ENCODE measurements around the gene RAB3C. TPM values are rescaled to one million over a fixed set of nuclear protein-coding genes. Genes with fewer than 3 reads are reported as not detected.

RAB3C gene
- total RNA-seq, 1 donor from 2014 or later, result 3.8 TPM

DNA sequence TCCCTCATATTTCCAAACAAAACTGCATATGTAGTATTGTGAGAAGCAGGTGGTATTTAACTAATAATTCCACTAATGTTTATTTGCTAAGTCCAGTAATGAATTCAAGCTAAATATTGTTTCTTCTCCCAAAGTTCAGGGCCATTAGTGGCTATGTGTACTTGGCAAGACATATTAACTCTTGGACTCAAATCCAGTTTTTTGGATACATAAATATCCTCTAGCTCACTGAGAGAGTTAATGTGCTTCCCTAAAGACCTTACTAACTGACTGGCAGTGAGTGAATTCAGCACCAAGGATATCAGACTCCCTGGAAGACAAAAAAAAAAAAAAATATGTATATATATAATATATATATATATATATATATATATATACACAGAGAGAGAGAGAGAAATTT, 214.1 kb downstream of the RAB3C start:
- H3K36me3 ChIP-seq, result no peaks in the 10 kb centered on the region
- H3K79me2 ChIP-seq (ENCODE audit: low read depth), result no peaks in the 10 kb centered on the region
- no peak overlapping the region for H3K4me2 ChIP-seq
- H3K27ac ChIP-seq, result no peak overlapping the region
- Mint-ChIP-seq H3K27ac (no peak overlapping the region), H3K36me3 (no peaks in the 10 kb centered on the region), H3K27me3 (ENCODE audit: insufficient read depth, low read depth) (no peaks in the 10 kb centered on the region), H3K4me3 (no peak overlapping the region), H3K9me3 (no peaks in the 10 kb centered on the region), H3K4me1 (peaks cover 32% of the 10 kb centered on the region)
- H3K27me3 ChIP-seq, result no peaks in the 10 kb centered on the region
- H3K4me1 ChIP-seq, result no peaks in the 10 kb centered on the region
- no peak overlapping the region for H2AFZ ChIP-seq (replicated peaks)
- H3K9me3 ChIP-seq (ENCODE audit: low read depth), result no peaks in the 10 kb centered on the region
- no peaks in the 10 kb centered on the region for H4K20me1 ChIP-seq (ENCODE audit: low read depth)
- no peak for DNase-seq (ENCODE audit: low spot score)
- H3F3A ChIP-seq (ENCODE audit: low read depth), result no peaks in the 10 kb centered on the region
- H3K9ac ChIP-seq, result no peak overlapping the region
- TF ChIP-seq, protein P1, sequence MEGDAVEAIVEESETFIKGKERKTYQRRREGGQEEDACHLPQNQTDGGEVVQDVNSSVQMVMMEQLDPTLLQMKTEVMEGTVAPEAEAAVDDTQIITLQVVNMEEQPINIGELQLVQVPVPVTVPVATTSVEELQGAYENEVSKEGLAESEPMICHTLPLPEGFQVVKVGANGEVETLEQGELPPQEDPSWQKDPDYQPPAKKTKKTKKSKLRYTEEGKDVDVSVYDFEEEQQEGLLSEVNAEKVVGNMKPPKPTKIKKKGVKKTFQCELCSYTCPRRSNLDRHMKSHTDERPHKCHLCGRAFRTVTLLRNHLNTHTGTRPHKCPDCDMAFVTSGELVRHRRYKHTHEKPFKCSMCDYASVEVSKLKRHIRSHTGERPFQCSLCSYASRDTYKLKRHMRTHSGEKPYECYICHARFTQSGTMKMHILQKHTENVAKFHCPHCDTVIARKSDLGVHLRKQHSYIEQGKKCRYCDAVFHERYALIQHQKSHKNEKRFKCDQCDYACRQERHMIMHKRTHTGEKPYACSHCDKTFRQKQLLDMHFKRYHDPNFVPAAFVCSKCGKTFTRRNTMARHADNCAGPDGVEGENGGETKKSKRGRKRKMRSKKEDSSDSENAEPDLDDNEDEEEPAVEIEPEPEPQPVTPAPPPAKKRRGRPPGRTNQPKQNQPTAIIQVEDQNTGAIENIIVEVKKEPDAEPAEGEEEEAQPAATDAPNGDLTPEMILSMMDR (IDR thresholded peaks at IDR 0.05), result no peak
- TF ChIP-seq EZH2phosphoT487 (IDR thresholded peaks at IDR 0.05) (no peak), EZH2 (IDR thresholded peaks at IDR 0.05) (no peak)
- no peak overlapping the region for H3K4me3 ChIP-seq

GRCh38 chr5:58800356-58800755, 217.5 kb downstream of the RAB3C start:
- no peak overlapping the region for H3K4me3 ChIP-seq
- H3K79me2 ChIP-seq (ENCODE audit: low read depth), result no peaks in the 10 kb centered on the region
- Mint-ChIP-seq H3K27ac (no peak overlapping the region), H3K36me3 (no peaks in the 10 kb centered on the region), H3K4me1 (peaks cover 43% of the 10 kb centered on the region), H3K27me3 (ENCODE audit: insufficient read depth, low read depth) (no peaks in the 10 kb centered on the region), H3K4me3 (no peak overlapping the region), H3K9me3 (no peaks in the 10 kb centered on the region)
- H3K9ac ChIP-seq, result no peak overlapping the region
- no peaks in the 10 kb centered on the region for H4K20me1 ChIP-seq (ENCODE audit: low read depth)
- no peak overlapping the region for H3K27ac ChIP-seq
- peaks cover 5% of the 10 kb centered on the region for H3K4me1 ChIP-seq
- no peaks in the 10 kb centered on the region for H3F3A ChIP-seq (ENCODE audit: low read depth)
- no peak overlapping the region for H2AFZ ChIP-seq (replicated peaks)
- no peak for DNase-seq (ENCODE audit: low spot score)
- no peaks in the 10 kb centered on the region for H3K36me3 ChIP-seq
- no peaks in the 10 kb centered on the region for H3K27me3 ChIP-seq
- no peak overlapping the region for H3K4me2 ChIP-seq
- TF ChIP-seq EZH2phosphoT487 (IDR thresholded peaks at IDR 0.05) (no peak), EZH2 (IDR thresholded peaks at IDR 0.05) (no peak)
- TF ChIP-seq, protein P1 (IDR thresholded peaks at IDR 0.05), result no peak
- H3K9me3 ChIP-seq (ENCODE audit: low read depth), result no peaks in the 10 kb centered on the region

DNA sequence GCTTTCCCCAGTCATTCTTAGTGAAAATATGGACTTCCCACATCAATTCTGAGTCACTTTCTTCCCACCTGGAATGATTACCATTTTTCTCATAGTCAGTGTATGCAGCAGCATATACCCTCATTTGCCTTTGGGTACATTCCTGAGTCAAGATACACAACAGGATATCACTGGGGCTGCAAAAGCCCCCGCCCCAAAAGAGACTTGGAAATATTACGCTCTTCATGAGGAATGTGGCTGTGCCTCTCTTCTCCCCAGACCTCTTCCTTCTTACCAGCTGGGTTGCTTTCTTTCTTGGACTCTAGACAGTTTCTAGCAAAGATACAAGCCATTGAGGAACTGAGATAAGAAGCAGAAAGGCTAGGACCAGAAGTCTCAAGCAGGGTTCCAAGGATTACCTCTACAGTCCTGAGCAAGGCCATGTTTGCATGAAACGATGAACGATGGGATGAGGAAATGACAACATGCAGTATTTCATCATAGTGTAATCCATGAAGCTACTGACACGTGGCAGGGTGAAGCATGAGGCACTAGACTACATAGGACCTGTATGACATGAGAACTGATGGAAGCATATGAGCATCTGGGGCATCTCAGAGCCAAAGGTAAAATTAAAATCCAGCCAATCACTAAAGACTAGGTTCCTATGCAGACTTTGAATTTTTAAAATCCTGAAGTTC, 218.1 kb downstream of the RAB3C start:
- no peak overlapping the region for H2AFZ ChIP-seq (replicated peaks)
- no peak overlapping the region for H3K27ac Mint-ChIP-seq
- no peaks in the 10 kb centered on the region for H3K36me3 ChIP-seq
- no peaks in the 10 kb centered on the region for H3K9me3 ChIP-seq (ENCODE audit: low read depth)
- peaks cover 5% of the 10 kb centered on the region for H3K4me1 ChIP-seq
- H3K36me3 Mint-ChIP-seq, result no peaks in the 10 kb centered on the region
- no peaks in the 10 kb centered on the region for H3K79me2 ChIP-seq (ENCODE audit: low read depth)
- TF ChIP-seq, protein P1 (IDR thresholded peaks at IDR 0.05), result no peak
- no peak for TF ChIP-seq EZH2phosphoT487 (IDR thresholded peaks at IDR 0.05)
- no peaks in the 10 kb centered on the region for H4K20me1 ChIP-seq (ENCODE audit: low read depth)
- no peak overlapping the region for H3K4me2 ChIP-seq
- no peak overlapping the region for H3K4me3 Mint-ChIP-seq
- no peak overlapping the region for H3K4me3 ChIP-seq
- no peaks in the 10 kb centered on the region for H3F3A ChIP-seq (ENCODE audit: low read depth)
- H3K4me1 Mint-ChIP-seq, result peaks cover 45% of the 10 kb centered on the region
- H3K9ac ChIP-seq, result no peak overlapping the region
- H3K9me3 Mint-ChIP-seq, result no peaks in the 10 kb centered on the region
- H3K27me3 Mint-ChIP-seq (ENCODE audit: insufficient read depth, low read depth), result no peaks in the 10 kb centered on the region
- DNase-seq (ENCODE audit: low spot score), result no peak
- no peaks in the 10 kb centered on the region for H3K27me3 ChIP-seq
- H3K27ac ChIP-seq, result no peak overlapping the region

Measured in neural progenitor cell (in vitro differentiated cells).